Activated effector memory CD4-positive, alpha-beta T cell treated with Interleukin-2 at 50 U/mL for 16 hours (primary cell): ENCODE data around the gene HBG1.
"Not testable (repeated sequence)": the region's sequence is repeated elsewhere in the genome, so short reads cannot be mapped to it uniquely, and the experiment has no call there.

Experiments
- DNase-seq: peaks from one replicate; pipeline ENCODE4 v3.0.0-alpha.2; 2020

Gene HBG1

DNA sequence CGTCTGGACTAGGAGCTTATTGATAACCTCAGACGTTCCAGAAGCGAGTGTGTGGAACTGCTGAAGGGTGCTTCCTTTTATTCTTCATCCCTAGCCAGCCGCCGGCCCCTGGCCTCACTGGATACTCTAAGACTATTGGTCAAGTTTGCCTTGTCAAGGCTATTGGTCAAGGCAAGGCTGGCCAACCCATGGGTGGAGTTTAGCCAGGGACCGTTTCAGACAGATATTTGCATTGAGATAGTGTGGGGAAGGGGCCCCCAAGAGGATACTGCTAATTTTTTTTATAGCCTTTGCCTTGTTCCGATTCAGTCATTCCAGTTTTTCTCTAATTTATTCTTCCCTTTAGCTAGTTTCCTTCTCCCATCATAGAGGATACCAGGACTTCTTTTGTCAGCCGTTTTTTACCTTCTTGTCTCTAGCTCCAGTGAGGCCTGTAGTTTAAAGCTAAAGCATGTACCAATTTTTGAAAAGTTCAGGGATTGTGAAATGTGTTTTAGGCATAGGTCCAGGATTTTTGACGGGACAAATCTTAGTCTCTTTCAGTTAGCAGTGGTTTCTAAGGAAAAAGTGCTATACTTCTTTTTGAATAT, at the start of gene HBG1:
HBG1 (minus strand) TSS at position 51 of the 590 bp plus-strand sequence. CDS start 53 bp downstream, outside the sequence.
- DNase-seq, result not testable (repeated sequence)

DNA sequence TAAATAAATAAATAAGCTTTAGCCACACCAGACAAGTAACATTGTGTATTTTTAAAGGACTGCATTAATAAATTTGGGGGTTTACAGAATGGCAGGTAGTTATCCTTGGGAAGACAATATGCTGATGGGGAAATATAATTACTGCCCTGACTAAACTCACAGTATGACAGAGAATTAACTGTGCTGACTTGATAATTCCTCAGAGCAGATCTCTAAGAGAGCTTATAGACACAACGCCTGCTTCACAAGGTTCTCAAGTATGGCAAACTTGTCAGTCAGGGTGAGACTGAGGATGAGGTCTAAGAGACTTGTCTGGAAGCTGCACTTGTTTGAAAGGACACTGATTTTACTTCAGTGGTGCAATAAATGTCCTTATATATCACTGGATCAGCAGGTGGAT, 48.8 kb upstream of the HBG1 start:
- no peak for DNase-seq

DNA sequence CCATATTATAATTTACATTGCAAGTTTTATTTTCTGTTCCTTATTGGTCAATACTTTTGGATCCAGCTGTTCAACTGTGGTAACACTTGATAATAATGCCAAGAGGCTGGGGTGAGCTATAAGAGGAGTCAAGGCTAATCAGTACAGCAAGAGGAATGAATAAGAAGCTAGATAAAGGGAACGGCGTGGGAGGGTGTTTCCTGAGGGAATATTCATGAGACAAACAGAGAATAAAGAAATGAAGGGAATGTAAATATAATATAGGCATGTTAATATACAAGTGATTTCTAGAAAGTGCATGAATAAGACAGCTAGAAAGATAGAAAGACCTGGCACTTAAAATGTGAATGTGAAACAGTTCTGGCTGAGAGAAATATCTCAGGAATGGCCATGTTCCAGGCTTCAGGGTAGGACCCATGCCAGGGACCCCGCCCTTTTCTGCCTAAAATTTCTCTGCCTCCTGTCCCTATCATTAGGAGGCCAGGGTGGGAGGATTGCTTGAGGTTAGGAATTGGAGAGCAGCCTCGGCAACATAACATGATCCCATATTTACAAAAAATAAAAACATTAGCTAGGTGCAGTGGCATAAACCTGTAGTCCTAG, 48.2 kb upstream of the HBG1 start:
- DNase-seq, result no peak

DNA sequence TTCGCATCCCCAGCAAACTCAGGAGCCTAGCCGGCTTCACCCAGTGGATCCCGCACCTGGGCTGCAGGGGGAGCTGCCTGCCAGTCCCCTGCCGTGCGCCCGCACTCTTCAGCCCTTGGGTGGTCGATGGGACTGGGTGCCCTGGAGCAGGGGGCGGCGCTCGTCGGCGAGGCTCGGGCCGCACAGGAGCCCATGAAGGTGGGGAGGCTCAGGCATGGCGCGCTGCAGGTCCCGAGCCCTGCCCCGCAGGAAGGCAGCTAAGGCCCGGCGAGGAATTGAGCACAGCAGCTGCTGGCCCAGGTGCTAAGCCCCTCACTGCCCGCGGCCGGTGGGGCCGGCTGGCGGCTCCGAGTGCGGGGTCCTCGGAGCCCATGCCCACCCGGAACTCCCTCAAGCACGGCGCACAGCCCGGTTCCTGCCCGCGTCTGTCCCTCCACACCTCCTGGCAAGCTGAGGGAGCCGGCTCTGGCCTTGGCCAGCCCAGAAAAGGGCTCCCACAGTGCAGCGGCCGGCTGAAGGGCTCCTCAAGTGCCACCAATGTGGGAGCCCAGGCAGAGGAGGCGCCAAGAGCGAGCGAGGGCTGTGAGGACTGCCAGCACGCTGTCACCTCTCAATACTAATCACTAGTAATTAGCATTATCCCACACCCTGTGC, 44.8 kb upstream of the HBG1 start:
- not testable (repeated sequence) for DNase-seq

DNA sequence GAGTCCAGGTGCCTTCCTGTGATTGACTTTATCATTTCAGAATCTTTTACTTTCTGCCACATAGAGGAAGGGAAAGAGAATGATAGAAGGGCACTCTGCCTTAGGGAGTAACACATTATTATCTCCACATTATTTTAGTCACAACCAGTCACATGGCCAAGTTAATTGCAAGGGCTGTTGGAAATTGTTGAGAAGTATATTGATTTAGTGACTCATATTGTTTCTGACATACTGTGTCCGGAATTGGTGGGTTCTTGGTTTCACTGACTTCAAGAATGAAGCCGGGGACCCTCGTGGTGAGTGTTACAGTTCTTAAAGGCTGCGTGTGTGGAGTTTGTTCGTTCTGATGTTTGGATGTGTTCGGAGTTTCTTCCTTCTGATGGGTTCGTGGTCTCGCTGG, 43.4 kb upstream of the HBG1 start:
- DNase-seq, result no peak

DNA sequence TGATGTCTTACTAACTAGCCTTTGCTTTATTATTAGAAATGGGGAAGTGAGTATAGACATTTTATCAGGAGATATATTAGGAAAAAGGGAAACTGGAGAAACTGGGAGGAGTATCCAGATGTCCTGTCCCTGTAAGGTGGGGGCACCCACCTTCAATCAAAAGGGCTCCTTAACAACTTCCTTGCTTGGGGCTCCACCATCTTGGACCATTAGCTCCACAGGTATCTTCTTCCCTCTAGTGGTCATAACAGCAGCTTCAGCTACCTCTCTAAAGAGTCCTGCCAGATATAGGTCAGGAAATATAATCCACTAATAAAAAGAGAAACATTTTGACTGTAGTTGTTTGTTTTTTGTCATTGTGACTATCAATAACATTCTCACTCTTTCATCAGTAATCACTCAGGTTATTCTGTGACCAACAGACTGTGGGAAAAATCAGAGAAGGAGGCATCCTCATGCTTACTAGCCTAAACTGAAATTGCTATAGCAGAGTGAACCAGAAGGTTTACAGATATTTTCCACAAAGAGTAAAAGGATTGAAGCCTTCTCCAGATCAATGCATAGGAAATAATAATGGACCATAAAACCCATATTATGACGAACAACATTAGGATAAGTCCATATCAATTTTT, 41.7 kb upstream of the HBG1 start:
- no peak for DNase-seq

DNA sequence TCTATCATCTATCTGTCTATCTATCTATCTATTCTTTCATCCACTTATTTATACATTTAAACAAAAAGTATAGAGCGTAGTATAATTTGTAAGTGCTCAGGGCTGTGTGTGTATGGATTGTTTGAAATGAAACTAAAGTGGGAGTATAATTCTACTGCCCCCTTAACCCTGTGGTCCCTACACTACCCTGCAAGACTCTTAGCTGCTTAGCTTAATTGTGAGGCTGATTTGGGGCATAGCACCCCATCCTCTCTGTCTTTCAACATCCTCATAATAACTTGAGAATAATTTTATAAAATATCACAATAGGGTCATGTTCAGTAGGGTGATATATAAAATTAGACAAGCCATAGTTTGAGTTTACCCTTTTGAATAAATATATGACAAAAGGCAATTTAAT, 40.4 kb upstream of the HBG1 start:
- DNase-seq, result no peak

DNA sequence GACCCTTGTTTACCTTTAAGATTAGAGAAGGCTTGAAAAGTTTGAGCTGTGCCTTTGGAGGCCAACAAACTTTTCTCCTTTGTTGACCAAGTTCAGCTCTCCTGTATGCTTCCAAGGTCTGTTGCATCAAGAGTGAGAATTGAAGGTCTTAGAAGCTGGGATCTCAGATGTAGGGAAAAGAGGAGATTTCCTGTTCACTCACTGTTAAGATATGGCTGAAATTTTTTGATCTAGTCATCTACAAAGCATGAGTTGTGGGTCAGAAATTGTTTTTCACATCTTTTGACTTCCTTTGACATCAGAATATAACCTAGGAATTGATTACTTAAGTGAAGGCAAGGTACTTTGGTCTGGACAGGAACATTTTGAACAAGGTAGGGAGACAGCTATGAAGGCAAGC, 40.0 kb upstream of the HBG1 start:
- DNase-seq, result no peak

DNA sequence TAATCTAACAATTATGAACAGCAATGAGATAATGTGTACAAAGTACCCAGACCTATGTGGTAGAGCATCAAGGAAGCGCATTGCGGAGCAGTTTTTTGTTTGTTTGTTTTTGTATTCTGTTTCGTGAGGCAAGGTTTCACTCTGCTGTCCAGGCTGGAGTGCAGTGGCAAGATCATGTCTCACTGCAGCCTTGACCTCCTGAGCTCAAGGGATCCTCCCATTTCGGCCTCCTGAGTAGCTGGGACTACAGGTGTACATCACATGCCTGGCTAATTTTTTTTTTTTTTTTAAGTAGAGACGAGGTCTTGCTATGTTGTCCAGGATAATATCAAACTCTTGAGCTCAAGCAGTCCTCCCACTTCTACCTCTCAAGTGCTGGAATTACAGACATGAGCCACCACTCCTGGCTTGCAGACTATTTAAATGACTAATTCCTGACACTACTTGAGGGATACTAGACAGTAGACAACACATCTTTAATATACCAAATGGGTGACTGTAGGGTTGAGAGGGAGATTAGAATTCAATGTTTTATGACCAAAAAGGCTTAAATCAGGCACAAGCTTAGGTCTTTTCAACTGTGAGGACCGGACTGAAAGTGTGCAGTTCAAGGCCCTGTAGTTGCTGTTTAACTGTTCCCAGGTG, 39.4 kb upstream of the HBG1 start:
- DNase-seq, result no peak

DNA sequence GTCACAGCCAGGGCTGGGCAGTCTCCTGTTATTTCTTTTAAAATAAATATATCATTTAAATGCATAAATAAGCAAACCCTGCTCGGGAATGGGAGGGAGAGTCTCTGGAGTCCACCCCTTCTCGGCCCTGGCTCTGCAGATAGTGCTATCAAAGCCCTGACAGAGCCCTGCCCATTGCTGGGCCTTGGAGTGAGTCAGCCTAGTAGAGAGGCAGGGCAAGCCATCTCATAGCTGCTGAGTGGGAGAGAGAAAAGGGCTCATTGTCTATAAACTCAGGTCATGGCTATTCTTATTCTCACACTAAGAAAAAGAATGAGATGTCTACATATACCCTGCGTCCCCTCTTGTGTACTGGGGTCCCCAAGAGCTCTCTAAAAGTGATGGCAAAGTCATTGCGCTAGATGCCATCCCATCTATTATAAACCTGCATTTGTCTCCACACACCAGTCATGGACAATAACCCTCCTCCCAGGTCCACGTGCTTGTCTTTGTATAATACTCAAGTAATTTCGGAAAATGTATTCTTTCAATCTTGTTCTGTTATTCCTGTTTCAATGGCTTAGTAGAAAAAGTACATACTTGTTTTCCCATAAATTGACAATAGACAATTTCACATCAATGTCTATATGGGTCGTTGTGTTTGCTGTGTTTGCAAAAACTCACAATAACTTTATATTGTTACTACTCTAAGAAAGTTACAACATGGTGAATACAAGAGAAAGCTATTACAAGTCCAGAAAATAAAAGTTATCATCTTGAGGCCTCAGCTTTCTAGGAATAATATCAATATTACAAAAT, 38.6 kb upstream of the HBG1 start:
- DNase-seq, result no peak

DNA sequence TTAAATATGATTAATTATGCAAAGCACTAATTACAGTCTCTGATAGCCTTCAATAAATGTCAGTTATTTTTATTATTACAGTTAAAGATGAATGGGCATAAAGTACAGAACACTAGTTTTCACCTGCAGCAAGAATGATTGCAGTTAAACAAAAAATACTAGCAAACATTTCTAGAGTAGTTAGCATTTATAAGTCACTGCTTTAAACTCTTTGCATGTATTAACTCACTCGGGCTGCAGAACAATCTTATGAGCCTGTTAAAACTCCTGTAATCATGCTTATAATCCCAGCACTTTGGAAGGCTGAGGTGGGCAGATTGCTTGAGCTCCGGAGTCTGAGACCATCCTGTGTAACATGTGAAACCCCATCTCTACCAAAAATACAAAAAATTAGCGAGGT, 37.2 kb upstream of the HBG1 start:
- DNase-seq, result no peak

DNA sequence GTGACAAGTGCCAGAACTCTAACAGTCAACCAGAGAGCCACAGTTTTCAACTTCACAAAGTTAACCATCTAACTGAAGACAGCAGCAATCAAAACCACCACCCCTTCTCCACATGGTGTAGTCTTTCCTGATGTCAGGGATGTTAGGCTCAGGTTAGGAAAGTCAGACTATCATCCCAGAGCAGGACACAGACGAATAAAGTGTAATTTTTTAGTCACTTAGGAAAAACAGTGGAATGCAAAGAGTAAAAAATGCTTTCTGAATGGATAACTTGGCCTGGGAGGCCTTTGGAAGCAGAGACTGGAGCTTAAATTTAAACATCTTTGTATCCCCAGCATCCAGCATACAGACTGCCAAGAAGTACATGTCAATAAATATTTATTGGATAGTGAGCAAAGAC, 36.7 kb upstream of the HBG1 start:
- DNase-seq, result no peak

DNA sequence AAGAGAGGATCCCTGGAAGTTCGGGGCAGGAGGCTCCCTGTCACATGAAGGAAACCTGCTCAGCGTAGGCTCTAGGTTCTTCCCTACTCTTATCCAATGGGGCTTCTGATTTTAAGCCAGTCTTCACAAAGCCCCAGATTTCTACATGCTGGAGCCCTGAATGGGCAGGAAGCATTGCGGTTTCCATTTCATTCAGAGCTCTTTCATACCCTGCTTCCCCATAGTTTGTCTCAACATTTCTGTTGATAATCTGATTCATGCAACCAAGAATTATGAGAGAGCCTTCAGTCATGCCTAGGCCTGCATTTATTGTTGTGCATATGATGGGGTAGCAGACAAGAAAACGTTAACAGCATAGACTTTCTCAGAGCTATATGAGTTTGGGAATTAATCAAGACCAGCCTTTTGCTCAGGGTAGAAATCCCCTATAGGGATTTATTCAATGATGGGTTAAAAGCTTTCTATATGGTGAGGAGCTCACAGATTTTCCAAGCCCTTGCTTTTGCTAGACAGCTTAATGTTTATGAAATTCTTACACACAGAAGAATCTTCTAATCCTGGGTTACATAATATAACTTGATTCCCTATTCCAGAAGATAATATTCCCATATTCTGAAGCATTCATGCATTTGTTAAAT, 36.2 kb upstream of the HBG1 start:
- no peak for DNase-seq

DNA sequence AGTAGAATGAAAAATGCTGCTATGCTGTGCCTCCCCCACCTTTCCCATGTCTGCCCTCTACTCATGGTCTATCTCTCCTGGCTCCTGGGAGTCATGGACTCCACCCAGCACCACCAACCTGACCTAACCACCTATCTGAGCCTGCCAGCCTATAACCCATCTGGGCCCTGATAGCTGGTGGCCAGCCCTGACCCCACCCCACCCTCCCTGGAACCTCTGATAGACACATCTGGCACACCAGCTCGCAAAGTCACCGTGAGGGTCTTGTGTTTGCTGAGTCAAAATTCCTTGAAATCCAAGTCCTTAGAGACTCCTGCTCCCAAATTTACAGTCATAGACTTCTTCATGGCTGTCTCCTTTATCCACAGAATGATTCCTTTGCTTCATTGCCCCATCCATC, 35.0 kb upstream of the HBG1 start:
- DNase-seq, result no peak

DNA sequence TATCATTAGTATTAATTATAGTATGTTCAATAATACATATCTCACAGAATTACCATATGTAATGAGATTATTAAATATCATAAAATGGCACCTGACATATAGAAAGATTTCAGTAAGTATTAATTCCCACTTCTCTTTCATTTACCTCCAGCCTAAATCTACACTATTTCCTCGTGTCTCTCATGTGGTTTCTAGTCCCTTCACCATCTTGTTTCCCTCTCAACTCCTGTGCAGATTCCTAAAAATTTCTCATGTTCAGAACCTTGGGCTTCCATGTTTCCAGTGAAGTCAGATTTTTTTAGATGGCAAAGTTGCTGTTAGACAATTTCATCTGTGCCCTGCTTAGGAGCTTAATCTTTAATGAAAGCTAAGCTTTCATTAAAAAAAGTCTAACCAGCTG, 34.2 kb upstream of the HBG1 start:
- no peak for DNase-seq

DNA sequence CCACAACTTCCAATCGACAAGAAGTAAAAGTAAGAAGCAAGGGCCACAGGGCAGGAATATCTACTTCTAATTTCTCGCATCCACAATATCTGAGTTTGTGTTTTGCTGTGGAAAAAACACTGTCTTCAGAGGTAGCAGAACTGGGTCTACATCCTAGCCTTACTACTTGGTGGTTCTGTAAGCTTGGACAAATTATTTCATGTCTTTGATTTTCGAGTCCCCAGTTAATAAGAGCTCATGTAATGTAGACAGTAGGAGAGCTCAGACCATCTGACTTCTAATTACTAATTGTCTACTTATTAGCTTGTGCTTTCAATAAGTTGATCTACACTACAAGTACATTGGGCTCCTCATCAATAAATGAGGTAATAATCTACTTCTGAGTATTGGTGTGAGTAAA, 33.4 kb upstream of the HBG1 start:
- no peak for DNase-seq

DNA sequence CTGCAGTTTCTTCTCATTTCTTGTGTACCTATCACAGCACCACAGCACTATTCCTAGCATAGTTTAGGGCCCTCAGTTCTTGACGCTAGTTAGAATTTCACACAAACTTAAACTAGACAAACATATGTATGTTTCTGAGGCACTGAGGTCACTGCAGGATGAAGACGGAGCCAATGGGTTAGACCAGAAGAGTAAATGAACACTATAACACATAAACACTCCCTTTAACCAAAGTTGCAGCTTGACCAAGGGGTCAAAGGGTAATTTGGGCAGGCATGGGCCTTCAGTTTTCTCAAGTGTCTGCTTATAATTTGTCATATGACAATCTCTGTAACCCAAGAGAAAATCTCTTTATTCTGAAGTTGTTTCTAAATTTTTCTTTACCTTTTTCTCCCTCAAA, 33.0 kb upstream of the HBG1 start:
- no peak for DNase-seq

DNA sequence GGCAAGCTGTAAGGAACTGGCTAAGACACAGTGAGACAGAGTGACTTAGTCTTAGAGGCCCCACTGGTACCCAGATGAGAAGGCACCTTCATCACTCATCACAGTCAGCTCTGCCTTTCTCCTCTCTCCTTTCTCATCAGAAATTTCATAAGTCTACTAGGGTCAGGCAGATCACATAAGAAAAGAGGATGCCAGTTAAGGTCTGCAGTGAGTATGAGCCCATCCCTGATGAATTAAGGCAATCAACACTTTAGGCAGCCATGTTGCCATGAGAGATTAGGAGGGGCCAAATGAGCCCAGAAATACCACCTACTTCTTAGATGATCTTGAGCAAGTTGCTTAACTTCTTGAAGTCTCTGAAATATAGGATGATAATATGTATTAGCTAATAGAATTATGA, 31.9 kb upstream of the HBG1 start:
- DNase-seq, result no peak

DNA sequence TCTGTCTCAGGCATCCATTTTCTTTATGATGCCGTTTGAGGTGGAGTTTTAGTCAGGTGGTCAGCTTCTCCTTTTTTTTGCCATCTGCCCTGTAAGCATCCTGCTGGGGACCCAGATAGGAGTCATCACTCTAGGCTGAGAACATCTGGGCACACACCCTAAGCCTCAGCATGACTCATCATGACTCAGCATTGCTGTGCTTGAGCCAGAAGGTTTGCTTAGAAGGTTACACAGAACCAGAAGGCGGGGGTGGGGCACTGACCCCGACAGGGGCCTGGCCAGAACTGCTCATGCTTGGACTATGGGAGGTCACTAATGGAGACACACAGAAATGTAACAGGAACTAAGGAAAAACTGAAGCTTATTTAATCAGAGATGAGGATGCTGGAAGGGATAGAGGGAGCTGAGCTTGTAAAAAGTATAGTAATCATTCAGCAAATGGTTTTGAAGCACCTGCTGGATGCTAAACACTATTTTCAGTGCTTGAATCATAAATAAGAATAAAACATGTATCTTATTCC, 31.0 kb upstream of the HBG1 start:
- DNase-seq, result no peak

DNA sequence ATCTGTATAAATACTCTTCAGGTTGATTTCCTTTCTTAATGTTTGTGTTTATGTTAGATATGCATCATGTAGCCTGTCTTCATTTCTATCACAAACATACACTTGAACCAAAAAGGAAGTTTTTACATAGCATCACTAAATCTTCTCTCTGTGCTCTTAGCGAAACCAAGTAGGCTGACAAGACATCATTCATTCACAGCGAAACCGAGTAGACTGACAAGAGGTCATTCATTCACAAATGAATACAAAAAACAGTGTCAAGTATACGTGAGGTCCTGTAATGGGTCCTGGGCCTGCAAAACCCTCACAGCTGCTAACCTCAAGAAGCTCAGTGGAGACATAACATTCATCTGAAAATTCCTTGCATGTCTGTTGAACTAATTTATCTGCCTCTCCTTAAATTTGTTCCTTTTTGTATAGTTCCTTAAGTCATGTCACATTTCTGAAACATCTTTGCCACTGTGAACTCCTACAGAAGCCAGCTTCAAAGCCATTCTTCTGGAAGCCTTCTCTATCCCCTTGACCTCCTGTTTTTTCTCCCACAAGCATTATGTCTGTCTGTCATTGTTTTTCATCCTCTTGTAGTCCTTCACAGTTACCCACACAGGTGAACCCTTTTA, 29.9 kb upstream of the HBG1 start:
- DNase-seq, result no peak

DNA sequence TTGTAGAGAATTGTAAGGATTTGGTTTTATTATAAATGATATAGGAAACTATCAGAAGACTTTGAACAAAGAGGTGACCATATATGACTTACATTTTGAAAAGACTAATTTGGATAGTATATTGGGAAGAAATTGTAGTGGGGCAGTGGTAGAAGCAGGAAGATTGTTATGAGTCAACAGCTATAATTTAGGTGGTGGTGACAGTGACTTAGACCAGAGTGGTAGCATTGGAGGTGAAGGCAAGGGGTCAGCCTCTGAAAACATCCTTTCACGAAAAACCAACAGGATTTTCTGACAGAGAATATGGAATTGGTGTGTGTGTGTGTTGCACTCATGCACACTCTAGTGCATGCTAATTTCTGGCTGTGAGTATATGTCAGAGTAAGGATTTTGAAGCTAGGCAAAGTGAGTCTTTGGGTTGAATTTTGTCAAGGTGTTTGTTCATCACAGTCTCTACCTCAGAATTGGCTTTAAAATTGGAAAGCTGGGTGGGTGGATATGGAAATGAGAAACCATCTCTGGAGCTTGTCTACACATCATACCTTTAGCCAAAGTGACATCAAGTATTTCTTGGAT, 28.2 kb upstream of the HBG1 start:
- DNase-seq, result no peak
